ENCODE measurements around the gene BMP6. TPM values are rescaled to one million over a fixed set of nuclear protein-coding genes. Genes with fewer than 3 reads are reported as not detected.
A peak's percentile ranks its signal among the peaks of the same experiment; 100 is the strongest.

BMP6 gene
- total RNA-seq, 4 donors from 2014 or later = 1.7 to 8.3 (median 3.3) TPM

DNA sequence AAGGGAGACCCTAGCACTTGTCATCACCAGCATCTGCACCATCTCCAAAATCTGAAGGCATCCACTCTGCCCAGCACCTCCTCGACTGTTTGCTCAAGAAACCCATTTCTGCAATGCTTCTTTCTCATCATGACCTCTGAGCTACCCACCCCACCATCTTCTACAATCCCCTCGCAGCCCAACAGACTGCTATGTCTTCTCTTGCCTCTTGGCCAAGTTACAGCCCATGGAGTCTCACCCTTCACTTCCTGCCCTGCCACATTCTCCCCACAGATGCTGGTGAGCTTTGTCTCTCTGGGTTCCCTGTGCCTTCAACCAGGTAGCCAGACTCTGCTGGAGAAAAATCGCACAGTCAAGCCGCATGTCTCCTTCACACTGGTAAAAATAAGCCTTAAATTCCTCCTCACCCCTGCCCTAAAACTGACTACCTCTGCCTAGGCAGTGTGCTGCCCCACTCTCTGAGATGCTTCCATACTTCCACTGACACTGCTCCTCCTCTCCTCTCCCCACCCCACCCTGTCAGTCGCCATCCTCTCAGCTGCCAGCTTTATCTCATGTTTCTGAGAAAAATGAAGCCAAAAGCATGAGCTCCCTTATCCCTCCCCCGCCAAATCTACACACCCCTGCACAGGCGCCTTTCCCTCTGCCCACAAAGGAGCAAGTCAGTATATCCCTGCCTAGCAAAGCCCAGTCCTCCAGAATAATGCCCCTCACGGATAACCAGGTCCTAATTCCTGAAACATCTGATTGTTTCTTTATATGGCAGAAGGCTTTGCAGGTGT lies 187.0 kb downstream of the BMP6 start:
- Histone ChIP-seq H3K4me1 (peaks cover 10 to 15% of the 10 kb centered on the region in 2 donors), H3K27ac (peak overlapping the region in 1 of 4 donors; percentile 27), H3K9me3 (no peaks in the 10 kb centered on the region), H3K36me3 (no peaks in the 10 kb centered on the region), H3K27me3 (no peaks in the 10 kb centered on the region), H3K4me3 (no peak overlapping the region)
- DNase-seq (no peak), ATAC-seq (no peak)
- in situ Hi-C loops (cut with MboI; ENCODE audit: low sequenced_read_pairs in 4 of 4) (no loop called here), intact Hi-C loops (cut with DNase I; ENCODE audit: low total_unique reads) (loop anchor here (5.0 kb wide), 2 partner anchors 79 to 186 kb away; partner anchors contain the start of gene BMP6)
- TF ChIP-seq, protein P1, sequence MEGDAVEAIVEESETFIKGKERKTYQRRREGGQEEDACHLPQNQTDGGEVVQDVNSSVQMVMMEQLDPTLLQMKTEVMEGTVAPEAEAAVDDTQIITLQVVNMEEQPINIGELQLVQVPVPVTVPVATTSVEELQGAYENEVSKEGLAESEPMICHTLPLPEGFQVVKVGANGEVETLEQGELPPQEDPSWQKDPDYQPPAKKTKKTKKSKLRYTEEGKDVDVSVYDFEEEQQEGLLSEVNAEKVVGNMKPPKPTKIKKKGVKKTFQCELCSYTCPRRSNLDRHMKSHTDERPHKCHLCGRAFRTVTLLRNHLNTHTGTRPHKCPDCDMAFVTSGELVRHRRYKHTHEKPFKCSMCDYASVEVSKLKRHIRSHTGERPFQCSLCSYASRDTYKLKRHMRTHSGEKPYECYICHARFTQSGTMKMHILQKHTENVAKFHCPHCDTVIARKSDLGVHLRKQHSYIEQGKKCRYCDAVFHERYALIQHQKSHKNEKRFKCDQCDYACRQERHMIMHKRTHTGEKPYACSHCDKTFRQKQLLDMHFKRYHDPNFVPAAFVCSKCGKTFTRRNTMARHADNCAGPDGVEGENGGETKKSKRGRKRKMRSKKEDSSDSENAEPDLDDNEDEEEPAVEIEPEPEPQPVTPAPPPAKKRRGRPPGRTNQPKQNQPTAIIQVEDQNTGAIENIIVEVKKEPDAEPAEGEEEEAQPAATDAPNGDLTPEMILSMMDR (IDR thresholded peaks at IDR 0.05 in 4 of 5, conservative IDR thresholded peaks at IDR 0.05 in 1 of 5) = no peak
- TF ChIP-seq POLR2A (IDR thresholded peaks at IDR 0.05) = no peak

DNA sequence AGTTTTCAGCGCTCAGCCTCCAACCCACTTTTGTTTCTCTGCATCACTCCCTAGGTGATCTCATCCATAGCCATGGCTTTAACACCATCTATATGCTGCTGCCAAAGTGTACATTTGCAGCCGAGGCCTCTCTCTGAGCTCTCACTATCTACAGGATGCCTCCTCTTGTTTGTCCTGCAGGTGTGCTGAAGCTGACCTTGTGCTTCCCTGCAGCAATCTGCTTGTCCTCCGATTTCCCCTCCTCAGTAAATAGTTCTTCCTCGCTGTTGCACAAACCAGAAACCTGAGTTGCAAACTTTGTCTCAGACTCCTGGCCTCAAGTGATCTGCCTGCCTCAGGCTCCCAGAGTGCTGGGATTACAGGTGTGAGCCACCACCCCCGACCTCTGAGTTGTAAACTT lies 188.4 kb downstream of the BMP6 start:
- intact Hi-C loops (cut with DNase I; ENCODE audit: low total_unique reads) = loop anchor here (5.0 kb wide), 2 partner anchors 78 to 187 kb away; partner anchors contain the start of gene BMP6
- H3K4me1 ChIP-seq = peaks cover 8 to 10% of the 10 kb centered on the region in 2 donors

DNA sequence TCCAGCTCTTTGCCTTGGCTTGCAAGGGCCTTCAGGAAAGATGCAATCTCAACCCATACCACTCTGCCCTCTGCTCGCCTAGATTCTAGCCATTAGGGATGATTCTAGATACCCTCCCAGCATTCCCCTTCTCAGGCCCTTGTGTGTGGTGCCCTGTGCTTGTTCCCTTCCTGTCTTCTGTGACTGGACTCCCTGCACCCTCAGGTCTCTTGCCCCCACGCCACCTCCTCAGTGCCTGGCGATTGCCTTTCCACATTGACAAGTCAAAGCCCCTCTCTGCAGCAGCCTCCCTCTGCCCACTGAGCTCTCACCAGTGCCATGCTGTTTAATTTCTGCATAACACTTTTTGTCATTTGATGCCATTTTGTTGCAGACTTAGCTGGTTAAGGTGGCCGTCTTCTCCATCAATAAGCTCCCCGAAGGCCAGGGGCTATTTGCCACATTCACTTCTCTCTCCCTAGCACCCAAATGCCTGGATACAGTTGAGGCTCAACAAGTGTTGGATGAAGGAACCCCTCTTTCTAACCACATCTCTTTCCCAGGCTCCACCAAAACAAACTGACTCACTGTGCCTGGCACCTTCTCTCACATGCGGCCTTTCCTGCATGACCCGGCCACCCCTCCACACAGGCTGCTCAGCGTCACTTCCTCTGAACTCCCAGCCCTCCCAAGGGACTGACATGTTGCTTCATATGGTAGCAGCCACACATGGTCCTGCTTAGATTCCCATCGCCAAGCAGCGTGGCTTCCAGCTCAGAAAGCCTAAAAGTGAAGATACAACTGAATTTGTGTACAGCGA lies 189.3 kb downstream of the BMP6 start:
- H3K36me3 ChIP-seq = no peaks in the 10 kb centered on the region
- DNase-seq (peak; percentile 43 to 81), ATAC-seq (peak; percentile 24 to 25)
- no peak for TF ChIP-seq POLR2A (IDR thresholded peaks at IDR 0.05)
- TF ChIP-seq, protein P1 (IDR thresholded peaks at IDR 0.05 in 4 of 5, conservative IDR thresholded peaks at IDR 0.05 in 1 of 5) = no peak
- H3K4me3 ChIP-seq = no peak overlapping the region
- in situ Hi-C loops (cut with MboI; ENCODE audit: low sequenced_read_pairs in 4 of 4) (no loop called here), intact Hi-C loops (cut with DNase I; ENCODE audit: low total_unique reads) (loop anchor here (5.0 kb wide), 2 partner anchors 77 to 188 kb away; partner anchors contain the start of gene BMP6)
- H3K4me1 ChIP-seq = peaks cover 5 to 12% of the 10 kb centered on the region in 2 donors
- H3K9me3 ChIP-seq = no peaks in the 10 kb centered on the region
- H3K27ac ChIP-seq = peak overlapping the region in 2 of 4 donors; percentile 5 to 51
- no peaks in the 10 kb centered on the region for H3K27me3 ChIP-seq

More for the DNA sequence above, 188.4 kb downstream of the BMP6 start:
- Histone ChIP-seq H3K9me3 (no peaks in the 10 kb centered on the region), H3K4me3 (no peak overlapping the region), H3K27ac (no peak overlapping the region), H3K27me3 (no peaks in the 10 kb centered on the region), H3K36me3 (no peaks in the 10 kb centered on the region)
- no peak for ATAC-seq
- in situ Hi-C loops (cut with MboI; ENCODE audit: low sequenced_read_pairs in 4 of 4) = no loop called here
- DNase-seq = no peak
- no peak for TF ChIP-seq POLR2A (IDR thresholded peaks at IDR 0.05)
- TF ChIP-seq, protein P1 (IDR thresholded peaks at IDR 0.05 in 4 of 5, conservative IDR thresholded peaks at IDR 0.05 in 1 of 5) = no peak

DNA sequence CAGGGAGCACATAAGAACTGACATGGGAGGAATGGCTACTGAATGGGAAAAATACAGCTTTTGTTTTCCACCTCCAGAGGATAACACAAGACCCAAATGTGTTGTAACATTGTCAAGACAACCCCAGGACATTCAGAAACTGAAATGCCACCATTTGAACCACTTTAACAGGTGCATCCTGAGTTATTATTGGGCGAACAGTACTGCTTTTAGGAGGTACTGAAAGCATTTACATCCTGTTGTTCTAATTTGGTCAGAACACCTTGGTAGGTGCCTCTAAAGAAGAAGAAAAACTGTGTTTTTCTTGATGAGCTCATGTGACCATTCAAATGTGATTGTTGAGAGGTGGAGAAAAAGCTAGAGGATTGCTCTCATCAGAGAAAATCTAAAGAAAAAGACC lies 191.1 kb downstream of the BMP6 start:
- DNase-seq = no peak
- in situ Hi-C loops (cut with MboI; ENCODE audit: low sequenced_read_pairs in 4 of 4) = no loop called here
- Histone ChIP-seq H3K9me3 (no peaks in the 10 kb centered on the region), H3K4me3 (no peak overlapping the region), H3K27ac (no peak overlapping the region), H3K4me1 (peaks cover 0 to 12% of the 10 kb centered on the region in 2 donors), H3K27me3 (no peaks in the 10 kb centered on the region), H3K36me3 (no peaks in the 10 kb centered on the region)
- intact Hi-C loops (cut with DNase I; ENCODE audit: low total_unique reads) = no loop called here
- ATAC-seq = no peak
- TF ChIP-seq POLR2A (IDR thresholded peaks at IDR 0.05) = no peak
- TF ChIP-seq, protein P1 (IDR thresholded peaks at IDR 0.05 in 4 of 5, conservative IDR thresholded peaks at IDR 0.05 in 1 of 5) = no peak

All from gastrocnemius medialis (tissue), 4 donors.